ENCODE results near the gene TOMM40. TPM values are rescaled to one million over a fixed set of nuclear protein-coding genes. Genes with fewer than 3 reads are reported as not detected.
A peak's percentile ranks its signal among the peaks of the same experiment; 100 is the strongest.

TOMM40 gene
- total and polyA plus RNA-seq, 9 of the 15 experiments (the other 6 are each of a cell fraction or from before 2014, with no cell fraction given): 0.89 to 290 (median 160) TPM

DNA sequence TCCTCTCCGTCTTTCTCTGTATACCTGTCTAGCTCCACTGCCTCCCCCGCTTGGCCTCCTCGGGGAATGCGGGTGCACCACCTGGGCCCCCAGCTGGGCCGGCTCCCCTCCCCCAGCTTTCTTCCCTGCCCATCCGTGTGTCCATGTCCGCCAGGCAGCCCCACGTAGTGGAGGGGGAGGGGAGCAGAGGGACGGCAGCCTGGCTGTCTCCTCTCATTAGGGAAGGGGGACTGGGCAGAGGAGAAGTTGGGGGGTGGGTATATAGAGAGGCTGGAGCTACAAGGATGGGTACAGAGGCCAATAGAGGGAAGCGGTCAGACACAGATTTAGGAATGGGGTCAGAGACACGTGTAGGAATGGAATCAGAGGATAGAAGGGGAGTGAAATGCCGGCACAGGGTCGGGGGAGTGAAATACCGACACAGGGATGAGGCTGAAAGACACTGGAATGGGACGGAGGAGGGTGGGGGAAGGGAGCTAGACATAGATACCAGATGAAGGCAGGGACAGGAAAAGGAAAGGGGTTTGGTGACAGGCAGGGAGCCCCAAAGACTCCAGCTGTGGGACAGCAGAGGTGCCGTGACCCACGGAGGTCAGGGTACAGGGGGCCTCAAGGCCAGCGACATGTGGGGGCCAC lies 42.1 kb upstream of the TOMM40 start (continued):
- no peak for TF ChIP-seq ZNF384 (IDR thresholded peaks at IDR 0.05; ENCODE audit: low read depth, low read length)
- 0 out of 4 replicates have a peak, but pooled peaks of 1 of the 2 experiments have one; percentile 33 for TF ChIP-seq TEAD1 (CRISPR knock-in tag; IDR thresholded peaks at IDR 0.05)
- no peak for TF ChIP-seq ZNF644 (tag; IDR thresholded peaks at IDR 0.05; ENCODE audit: low read depth)
- 0 out of 4 replicates have a peak, but pooled peaks of 1 of the 2 experiments have one; percentile 3 for TF ChIP-seq TRIM24 (IDR thresholded peaks at IDR 0.05)
- no peak for TF ChIP-seq ETV5 (CRISPR knock-in tag; IDR thresholded peaks at IDR 0.05; ENCODE audit: low read depth)
- 0 out of 2 replicates have a peak, but pooled peaks have one; percentile 37 for TF ChIP-seq FOXP1 (CRISPR knock-in tag; IDR thresholded peaks at IDR 0.05)
- 0 out of 2 replicates have a peak, but pooled peaks have one; percentile 18 for TF ChIP-seq PHF21A (IDR thresholded peaks at IDR 0.05; ENCODE audit: borderline replicate concordance, low read depth)
- TF ChIP-seq, protein P1, sequence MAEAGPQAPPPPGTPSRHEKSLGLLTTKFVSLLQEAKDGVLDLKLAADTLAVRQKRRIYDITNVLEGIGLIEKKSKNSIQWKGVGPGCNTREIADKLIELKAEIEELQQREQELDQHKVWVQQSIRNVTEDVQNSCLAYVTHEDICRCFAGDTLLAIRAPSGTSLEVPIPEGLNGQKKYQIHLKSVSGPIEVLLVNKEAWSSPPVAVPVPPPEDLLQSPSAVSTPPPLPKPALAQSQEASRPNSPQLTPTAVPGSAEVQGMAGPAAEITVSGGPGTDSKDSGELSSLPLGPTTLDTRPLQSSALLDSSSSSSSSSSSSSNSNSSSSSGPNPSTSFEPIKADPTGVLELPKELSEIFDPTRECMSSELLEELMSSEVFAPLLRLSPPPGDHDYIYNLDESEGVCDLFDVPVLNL (CRISPR knock-in tag; IDR thresholded peaks at IDR 0.05; ENCODE audit: low read depth): 0 out of 2 replicates have a peak, but pooled peaks have one; percentile 22
- peak; percentile 27; the same call in 1 of the 2 replicates for TF ChIP-seq CBFA2T3 (IDR thresholded peaks at IDR 0.05)
- TF ChIP-seq PHB (CRISPR knock-in tag; IDR thresholded peaks at IDR 0.05): no peak
- no peak for TF ChIP-seq ZNF134 (CRISPR knock-in tag; conservative IDR thresholded peaks at IDR 0.05)
- TF ChIP-seq, protein P2, sequence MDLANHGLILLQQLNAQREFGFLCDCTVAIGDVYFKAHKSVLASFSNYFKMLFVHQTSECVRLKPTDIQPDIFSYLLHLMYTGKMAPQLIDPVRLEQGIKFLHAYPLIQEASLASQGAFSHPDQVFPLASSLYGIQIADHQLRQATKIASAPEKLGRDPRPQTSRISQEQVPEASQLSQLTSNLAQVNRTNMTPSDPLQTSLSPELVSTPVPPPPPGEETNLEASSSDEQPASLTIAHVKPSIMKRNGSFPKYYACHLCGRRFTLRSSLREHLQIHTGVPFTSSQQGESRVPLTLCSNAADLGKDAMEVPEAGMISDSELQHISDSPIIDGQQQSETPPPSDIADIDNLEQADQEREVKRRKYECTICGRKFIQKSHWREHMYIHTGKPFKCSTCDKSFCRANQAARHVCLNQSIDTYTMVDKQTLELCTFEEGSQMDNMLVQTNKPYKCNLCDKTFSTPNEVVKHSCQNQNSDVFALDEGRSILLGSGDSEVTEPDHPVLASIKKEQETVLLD (IDR thresholded peaks at IDR 0.05): 0 out of 2 replicates have a peak, but pooled peaks have one; percentile 16
- TF ChIP-seq NFE2L1 (tag; IDR thresholded peaks at IDR 0.05; ENCODE audit: borderline replicate concordance, low read depth): no peak
- TF ChIP-seq GTF2E2 (tag; IDR thresholded peaks at IDR 0.05): 0 out of 2 replicates have a peak, but pooled peaks have one; percentile 15

All from K562 (cell line).